SK-N-MC (cell line): ENCODE measurements around the gene TMEM218.

ENCODE experiments used
- EZH2 ChIP-seq: fragments of 200-600 bp; sonication (generic); IDR thresholded peaks from one replicate; pipeline ENCODE4 v1.6.1; 2017; ENCODE audit warnings: antibody characterized with exemption
- FOXP2 ChIP-seq: optimal IDR thresholded peaks from 2 replicates; pipeline ENCODE3; 2011; ENCODE audit warnings: mild to moderate bottlenecking, moderate library complexity; ENCODE audit not compliant: insufficient read depth; ENCODE audit errors: extremely low read length, control extremely low read depth
- POLR2AphosphoS5 ChIP-seq: IDR thresholded peaks from 2 replicates; pipeline ENCODE4 v1.6.1; 2012; ENCODE audit warnings: mild to moderate bottlenecking, low read depth, low read length, borderline replicate concordance

- TF ChIP-seq EZH2 (no peak), POLR2AphosphoS5 (no peak), FOXP2 (no peak)
Observed at GRCh38 chr11:125117429-125117828, 6.0 kb upstream of the TMEM218 start.
